H1 (cell line): Measurements from ENCODE around the gene LAMA3. TPM values are rescaled to one million over a fixed set of nuclear protein-coding genes. Genes with fewer than 3 reads are reported as not detected.

Source experiments
- CTCF ChIA-PET: fragments of 300-600 bp; sonication (Branson Sonifier 250); formaldehyde crosslinking; loops from one replicate; lab custom pipeline; 2021; ENCODE audit not compliant: partially characterized antibody; lab: Charles Lee
- POLR2A ChIA-PET: fragments of 300-600 bp; sonication (Branson Sonifier 250); formaldehyde crosslinking; loops from one replicate; lab custom pipeline; 2021; ENCODE audit warnings: inconsistent platforms; ENCODE audit not compliant: partially characterized antibody; lab: Charles Lee
- DNase-seq, 2 experiments: peaks; one replicate each; pipeline versions ENCODE4 v3.0.0 to v3.0.0-alpha.2; 2010 to 2022; ENCODE audit warnings: low spot score in 2 of 2, low read depth in 1 of 2, mixed read lengths in 1 of 2
- FAIRE-seq: peaks from 2 replicates; lab custom pipeline; 2011; peaks lifted over from hg19 to GRCh38; lab: Jason Lieb, UNC
- H2AFZ ChIP-seq: 2 replicates; pipeline ENCODE4 v1.8.1; 2012; ENCODE audit warnings: low read length, inconsistent platforms
- H2AK5ac ChIP-seq: 2 replicates; pipeline ENCODE4 v1.6.1; 2013; ENCODE audit warnings: low read depth, low read length
- H2BK120ac ChIP-seq: replicated peaks from 2 replicates; pipeline ENCODE3; 2013; ENCODE audit warnings: low read depth, low read length, inconsistent platforms
- H2BK12ac ChIP-seq: 2 replicates; pipeline ENCODE4 v1.6.1; 2013; ENCODE audit warnings: low read depth, low read length
- H2BK15ac ChIP-seq: 2 replicates; pipeline ENCODE4 v1.6.1; 2013; ENCODE audit warnings: low read length
- H2BK20ac ChIP-seq: 2 replicates; pipeline ENCODE4 v1.6.1; 2013; ENCODE audit warnings: low read length
- H2BK5ac ChIP-seq: 2 replicates; pipeline ENCODE4 v1.6.1; 2013; ENCODE audit warnings: low read depth, low read length
- H3K14ac ChIP-seq: 2 replicates; pipeline ENCODE4 v1.6.1; 2013; ENCODE audit warnings: inconsistent platforms; ENCODE audit not compliant: insufficient read length
- H3K18ac ChIP-seq: 2 replicates; pipeline ENCODE4 v1.6.1; 2013; ENCODE audit warnings: low read length; ENCODE audit errors: extremely low read depth
- H3K23ac ChIP-seq: 2 replicates; pipeline ENCODE4 v1.6.1; 2013; ENCODE audit warnings: inconsistent platforms; ENCODE audit not compliant: insufficient read length
- H3K23me2 ChIP-seq: 2 replicates; pipeline ENCODE4 v1.6.1; 2013; ENCODE audit warnings: low read depth, low read length
- H3K27ac ChIP-seq: 2 replicates; pipeline ENCODE4 v1.6.1; 2011; ENCODE audit warnings: low read depth, low read length, inconsistent platforms
- H3K27me3 ChIP-seq, 4 experiments: replicated peaks in 1 of 4; 1 replicate in 1 of 4; 2 replicates in 3 of 4; pipeline versions ENCODE4 v1.6.1 to v1.8.1; 2011 to 2013; ENCODE audit warnings: low read length in 3 of 4, mild to moderate bottlenecking in 3 of 4, inconsistent platforms in 2 of 4, mixed read lengths in 2 of 4, moderate library complexity in 1 of 4; ENCODE audit not compliant: control insufficient read depth in 3 of 4, insufficient read depth in 3 of 4; ENCODE audit errors: extremely low read depth in 1 of 4
- H3K36me3 ChIP-seq, 4 experiments: 2 replicates each; pipeline versions ENCODE4 v1.6.1 to v1.8.1; 2011 to 2013; ENCODE audit warnings: mild to moderate bottlenecking in 4 of 4, low read length in 3 of 4, moderate library complexity in 2 of 4, control low read depth in 1 of 4, inconsistent platforms in 1 of 4; ENCODE audit not compliant: insufficient read depth in 4 of 4, control insufficient read depth in 2 of 4
- H3K4ac ChIP-seq: replicated peaks from 2 replicates; pipeline ENCODE3; 2013; ENCODE audit warnings: low read length, low read depth, mixed read lengths, inconsistent platforms; ENCODE audit not compliant: insufficient read length
- H3K4me1 ChIP-seq, 4 experiments: replicated peaks in 1 of 4; 1 replicate in 1 of 4; 2 replicates in 3 of 4; pipeline versions ENCODE4 v1.6.1 to v1.8.1; 2011 to 2013; ENCODE audit warnings: low read length in 3 of 4, inconsistent platforms in 2 of 4, mixed read lengths in 1 of 4; ENCODE audit not compliant: insufficient read depth in 4 of 4, control insufficient read depth in 3 of 4
- H3K4me2 ChIP-seq, 2 experiments: 2 replicates each; pipeline versions ENCODE4 v1.6.1 to v1.8.1; 2011 to 2013; ENCODE audit warnings: low read depth in 2 of 2, low read length in 2 of 2, control low read depth in 1 of 2, inconsistent platforms in 1 of 2, mild to moderate bottlenecking in 1 of 2; ENCODE audit not compliant: insufficient read depth in 1 of 2
- H3K4me3 ChIP-seq, 4 experiments: fragments of 200-600, 300-600 bp in 1 of 4; sonication (generic), shearing (Covaris generic), sonication (Bioruptor Twin) in 1 of 4; 2 replicates each; pipeline versions ENCODE4 v1.5.1 to v1.8.1; 2011 to 2016; ENCODE audit warnings: low read length in 4 of 4, low read depth in 3 of 4, control low read depth in 2 of 4, inconsistent platforms in 2 of 4, mild to moderate bottlenecking in 2 of 4, mixed read lengths in 1 of 4, moderate library complexity in 1 of 4; ENCODE audit not compliant: insufficient read depth in 2 of 4; ENCODE audit errors: extremely low read depth in 1 of 4
- H3K56ac ChIP-seq: replicated peaks from 2 replicates; pipeline ENCODE3; 2013; ENCODE audit warnings: low read depth, mild to moderate bottlenecking, mixed read lengths, low read length, inconsistent platforms; ENCODE audit not compliant: insufficient read length
- H3K79me1 ChIP-seq: 2 replicates; pipeline ENCODE4 v1.6.1; 2013; ENCODE audit warnings: low read depth, low read length, control low read depth
- H3K79me2 ChIP-seq, 2 experiments: 2 replicates each; pipeline versions ENCODE4 v1.6.1 to v1.8.1; 2012 to 2013; ENCODE audit warnings: low read length in 2 of 2, mild to moderate bottlenecking in 2 of 2, inconsistent platforms in 1 of 2; ENCODE audit not compliant: insufficient read depth in 2 of 2, control insufficient read depth in 1 of 2
- H3K9ac ChIP-seq, 4 experiments: replicated peaks in 1 of 4; 1 replicate in 1 of 4; 2 replicates in 3 of 4; pipeline versions ENCODE4 v1.6.1 to v1.8.1; 2011 to 2013; ENCODE audit warnings: low read depth in 3 of 4, low read length in 3 of 4, control low read depth in 2 of 4, mild to moderate bottlenecking in 2 of 4, moderate library complexity in 2 of 4, inconsistent platforms in 1 of 4; ENCODE audit errors: extremely low read depth in 1 of 4
- H3K9me3 ChIP-seq, 2 experiments: 2 replicates each; pipeline versions ENCODE4 v1.6.1 to v1.8.1; 2012 to 2013; ENCODE audit warnings: mild to moderate bottlenecking in 2 of 2, moderate library complexity in 2 of 2, control low read depth in 1 of 2, inconsistent platforms in 1 of 2, low read depth in 1 of 2, low read length in 1 of 2, mixed read lengths in 1 of 2; ENCODE audit not compliant: insufficient read depth in 2 of 2
- H4K20me1 ChIP-seq, 2 experiments: replicated peaks in 1 of 2; 2 replicates each; pipeline versions ENCODE3 to v1.8.1; 2011 to 2013; ENCODE audit warnings: inconsistent platforms in 2 of 2, low read length in 2 of 2, mild to moderate bottlenecking in 1 of 2; ENCODE audit not compliant: insufficient read depth in 2 of 2, control insufficient read depth in 1 of 2
- H4K5ac ChIP-seq: 2 replicates; pipeline ENCODE4 v1.6.1; 2013; ENCODE audit warnings: low read length, low read depth, mixed read lengths, inconsistent platforms; ENCODE audit not compliant: insufficient read length
- H4K8ac ChIP-seq: 2 replicates; pipeline ENCODE4 v1.8.0; 2013; ENCODE audit warnings: mild to moderate bottlenecking, moderate library complexity, low read length, inconsistent platforms; ENCODE audit not compliant: insufficient read depth; ENCODE audit errors: extremely low read depth
- H4K91ac ChIP-seq: replicated peaks from 2 replicates; pipeline ENCODE3; 2013; ENCODE audit warnings: low read length, mixed read lengths, inconsistent platforms; ENCODE audit not compliant: insufficient read length
- ASH2L ChIP-seq: fragments of 200-600, 300-600 bp; sonication (generic); IDR thresholded peaks from one replicate; pipeline ENCODE4 v1.7.1; 2017; ENCODE audit warnings: low read length
- BCL11A ChIP-seq, 2 experiments: IDR thresholded peaks; one replicate each; pipeline ENCODE4 v1.6.1; 2011; ENCODE audit warnings: low read depth in 2 of 2, low read length in 2 of 2, mild to moderate bottlenecking in 2 of 2
- CREB1 ChIP-seq: IDR thresholded peaks from 2 replicates; pipeline ENCODE4 v1.6.1; 2012; ENCODE audit warnings: inconsistent platforms
- FOSL1 ChIP-seq: IDR thresholded peaks from 2 replicates; pipeline ENCODE4 v1.6.1; 2011; ENCODE audit warnings: mild to moderate bottlenecking, low read depth, low read length, moderate library complexity; ENCODE audit not compliant: insufficient read depth
- HDAC6 ChIP-seq: IDR thresholded peaks from one replicate; pipeline ENCODE4 v1.7.1; 2012; ENCODE audit warnings: low read depth, mild to moderate bottlenecking, inconsistent platforms, low read length, moderate library complexity
- JUN ChIP-seq: IDR thresholded peaks from 2 replicates; pipeline ENCODE4 v1.6.1; 2011; ENCODE audit warnings: low read depth, mild to moderate bottlenecking, improper control_type of control experiment, low read length
- JUND ChIP-seq: IDR thresholded peaks from 2 replicates; pipeline ENCODE4 v1.6.1; 2011; ENCODE audit warnings: mild to moderate bottlenecking, improper control_type of control experiment, low read length
- PHF8 ChIP-seq: fragments of 200-600 bp; sonication (generic); conservative IDR thresholded peaks from 2 replicates; pipeline ENCODE4 v1.7.1; 2012; ENCODE audit warnings: low read depth, mild to moderate bottlenecking, inconsistent platforms, low read length, moderate library complexity
- POU5F1 ChIP-seq: IDR thresholded peaks from 2 replicates; pipeline ENCODE4 v1.6.1; 2011; ENCODE audit warnings: low read depth, mild to moderate bottlenecking, low read length, moderate library complexity
- SIX5 ChIP-seq: IDR thresholded peaks from 2 replicates; pipeline ENCODE4 v1.6.1; 2011; ENCODE audit warnings: mild to moderate bottlenecking, low read depth, low read length
- SP1 ChIP-seq: IDR thresholded peaks from 2 replicates; pipeline ENCODE4 v1.6.1; 2011; ENCODE audit warnings: low read depth, low read length
- WGBS, 2 experiments: shearing (Covaris generic) in 1 of 2; methylation state at CpG; one replicate each; pipeline versions ENCODE4 v1.1.6 to v1.1.7; 2013 to 2015; ENCODE audit warnings: low lambda C conversion rate in 2 of 2, mixed read lengths in 2 of 2, inconsistent platforms in 1 of 2, low coverage in 1 of 2, missing lambda C conversion rate in 1 of 2; ENCODE audit not compliant: insufficient replicate concordance in 2 of 2, insufficient coverage in 1 of 2, insufficient read length in 1 of 2; ENCODE audit errors: extremely low coverage in 1 of 2, missing lambda C conversion rate in 1 of 2; 5-methylcytosine and 5-hydroxymethylcytosine counted together
- polyA plus RNA-seq, 7 experiments: library from polyadenylated mRNA; depleted of rRNA in 3 of 7; stranded (reverse) in 5 of 7; unstranded in 2 of 7; fragments of >200 nt in 5 of 7; fragments of 200-250 nt in 2 of 7; gene quantifications; 1 replicate in 5 of 7; 2 replicates in 1 of 7; 4 replicates in 1 of 7; pipeline versions ENCODE4 v1.2.1 to v1.2.3, GENCODE V29; 2011 to 2013; ENCODE audit warnings: missing spikeins in 2 of 7, mixed read lengths in 2 of 7
- total RNA-seq: library from RNA; stranded (reverse); fragmentation: NEBNext Ultra II Directional; extraction: Animal tissue kit (Norgen Biotek cat#: 25700); gene quantifications from 2 replicates; pipeline ENCODE4 v1.2.1, GENCODE V29; 2021
- TF ChIP-seq, protein P1 (sequence below): IDR thresholded peaks from 2 replicates; pipeline ENCODE4 v1.6.1; 2012; ENCODE audit warnings: low read length, inconsistent platforms

LAMA3 gene
- total and polyA plus RNA-seq, 2 of the 8 experiments (the other 6 are each of a cell fraction or from before 2014, with no cell fraction given), result 0.76 to 5.0 TPM

DNA sequence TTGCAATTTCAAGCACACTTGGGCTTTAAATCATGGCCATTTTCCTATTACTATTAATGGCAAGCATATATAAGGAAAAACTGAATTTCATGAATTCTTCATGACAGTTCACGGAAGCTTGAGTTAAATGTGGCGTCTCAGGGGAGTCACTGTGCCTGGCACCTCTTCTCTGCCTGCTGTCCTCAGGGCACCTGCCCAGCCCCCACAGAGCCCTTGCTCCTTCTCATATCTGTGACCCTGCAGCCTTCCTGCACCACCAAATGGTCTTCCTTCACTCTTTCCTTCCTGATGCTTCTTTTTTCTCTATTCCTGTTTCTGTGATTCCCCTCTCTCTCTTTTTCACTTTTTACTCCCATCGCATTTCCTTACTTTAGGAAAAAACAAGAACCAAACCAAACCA lies 35.4 kb downstream of the LAMA3 start:
- no peak overlapping the region for H3K56ac ChIP-seq
- 86% methylated on average over 3 of the region's 3 CpGs; no CpG with 5 or more reads in 1 of the 2 experiments for WGBS, 2 experiments
- H3K4ac ChIP-seq, result no peak overlapping the region
- no peak overlapping the region for H2BK20ac ChIP-seq
- no peak overlapping the region for H2BK5ac ChIP-seq
- H2AK5ac ChIP-seq, result no peak overlapping the region
- H3K79me2 ChIP-seq, result no peaks in the 10 kb centered on the region
- H3K79me1 ChIP-seq, result no peaks in the 10 kb centered on the region
- H4K20me1 ChIP-seq, result no peaks in the 10 kb centered on the region
- no peak overlapping the region for H3K23ac ChIP-seq
- CTCF ChIA-PET, result interaction anchor here (0.7 to 1.3 kb wide), 3 partner anchors 8 to 195 kb away, joined by 3 to 4 read pairs (median 3); no protein-coding TSS in a partner anchor
- H3K4me1 ChIP-seq, result no peaks in the 10 kb centered on the region
- no peaks in the 10 kb centered on the region for H3K36me3 ChIP-seq
- no peak overlapping the region for H2BK12ac ChIP-seq
- no peak overlapping the region for H3K27ac ChIP-seq
- H4K5ac ChIP-seq, result no peak overlapping the region
- no peak overlapping the region for H4K8ac ChIP-seq
- H3K4me2 ChIP-seq, result no peak overlapping the region
- H3K14ac ChIP-seq, result no peak overlapping the region
- H2BK15ac ChIP-seq, result no peak overlapping the region
- no peak overlapping the region for H3K18ac ChIP-seq
- POLR2A ChIA-PET, result no interaction called here
- no peaks in the 10 kb centered on the region for H3K27me3 ChIP-seq
- no peak overlapping the region for H2BK120ac ChIP-seq
- H3K4me3 ChIP-seq, result no peak overlapping the region
- DNase-seq (no peak), FAIRE-seq (no peak)
- no peaks in the 10 kb centered on the region for H3K9me3 ChIP-seq
- H3K9ac ChIP-seq, result no peak overlapping the region
- no peak overlapping the region for H2AFZ ChIP-seq
- no peaks in the 10 kb centered on the region; the same call in 1 of the 2 replicates for H3K23me2 ChIP-seq
- no peak overlapping the region for H4K91ac ChIP-seq
- no peak for TF ChIP-seq JUND
- no peak for TF ChIP-seq SP1
- TF ChIP-seq PHF8, result no peak
- no peak for TF ChIP-seq POU5F1
- TF ChIP-seq ASH2L, result no peak
- no peak for TF ChIP-seq BCL11A (IDR thresholded peaks at IDR 0.05; ENCODE audit: low read depth in 2 of 2, low read length in 2 of 2)
- no peak for TF ChIP-seq SIX5
- TF ChIP-seq FOSL1, result no peak
- TF ChIP-seq, protein P1, sequence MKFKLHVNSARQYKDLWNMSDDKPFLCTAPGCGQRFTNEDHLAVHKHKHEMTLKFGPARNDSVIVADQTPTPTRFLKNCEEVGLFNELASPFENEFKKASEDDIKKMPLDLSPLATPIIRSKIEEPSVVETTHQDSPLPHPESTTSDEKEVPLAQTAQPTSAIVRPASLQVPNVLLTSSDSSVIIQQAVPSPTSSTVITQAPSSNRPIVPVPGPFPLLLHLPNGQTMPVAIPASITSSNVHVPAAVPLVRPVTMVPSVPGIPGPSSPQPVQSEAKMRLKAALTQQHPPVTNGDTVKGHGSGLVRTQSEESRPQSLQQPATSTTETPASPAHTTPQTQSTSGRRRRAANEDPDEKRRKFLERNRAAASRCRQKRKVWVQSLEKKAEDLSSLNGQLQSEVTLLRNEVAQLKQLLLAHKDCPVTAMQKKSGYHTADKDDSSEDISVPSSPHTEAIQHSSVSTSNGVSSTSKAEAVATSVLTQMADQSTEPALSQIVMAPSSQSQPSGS, result no peak
- TF ChIP-seq JUN, result no peak
- TF ChIP-seq HDAC6, result no peak
- TF ChIP-seq CREB1, result no peak
